ENCODE measurements around the gene FEM1C. TPM values are rescaled to one million over a fixed set of nuclear protein-coding genes. Genes with fewer than 3 reads are reported as not detected.

FEM1C gene
- total RNA-seq, 1 experiment from 2014 or later, result 27.5 TPM

DNA sequence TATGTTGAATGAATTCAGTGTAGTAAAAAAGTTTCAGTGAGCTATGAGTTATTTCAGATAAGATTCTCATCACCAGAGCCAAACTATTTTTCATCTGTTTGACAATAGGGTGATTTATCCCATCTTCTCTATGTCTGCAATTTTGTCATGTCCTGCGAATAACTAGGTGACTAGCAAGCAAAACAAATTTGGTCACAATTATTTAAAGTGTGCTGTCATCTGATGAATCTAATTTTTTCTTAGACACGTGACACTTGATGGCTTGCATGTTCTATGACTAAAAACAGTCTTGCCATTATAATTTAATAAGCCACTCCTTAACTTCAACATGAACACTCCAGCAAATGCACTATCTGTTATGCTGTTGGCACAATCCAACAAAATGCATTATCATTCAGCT is 35.0 kb downstream of the FEM1C start:
- Histone ChIP-seq H3K4me3 (replicated peaks in 1 of 2; ENCODE audit: low read depth in 1 of 2, low read length in 2 of 2) (no peak overlapping the region), H3K36me3 (ENCODE audit: control insufficient read depth in 1 of 2, insufficient read depth in 2 of 2, low read length in 2 of 2) (no peaks in the 10 kb centered on the region), H3K9ac (ENCODE audit: low read length) (no peak overlapping the region), H2AFZ (ENCODE audit: low read depth, low read length, poor library complexity, severe bottlenecking) (no peak overlapping the region), H4K20me1 (ENCODE audit: insufficient read depth) (no peaks in the 10 kb centered on the region), H3K4me2 (ENCODE audit: low read length) (no peak overlapping the region), H3K79me2 (ENCODE audit: insufficient read depth, low read length) (no peaks in the 10 kb centered on the region), H3K9me2 (ENCODE audit: insufficient read depth) (peaks cover 4% of the 10 kb centered on the region; the same call in 1 of the 2 replicates), H3K27me3 (ENCODE audit: insufficient read depth, low read length) (no peaks in the 10 kb centered on the region), H3K9me3 (ENCODE audit: control insufficient read depth in 1 of 2, insufficient read depth in 1 of 2, low read depth in 1 of 2, low read length in 2 of 2) (no peaks in the 10 kb centered on the region), H3K4me1 (ENCODE audit: control insufficient read depth in 1 of 2, insufficient read depth in 2 of 2, low read length in 2 of 2) (no peaks in the 10 kb centered on the region), H3K27ac (ENCODE audit: low read depth, low read length) (no peak overlapping the region)
- CTCF ChIA-PET, result no interaction called here
- no TSS peak for BruUV-seq (replicated peaks)
- intact Hi-C loops (cut with micrococcal nuclease), result no loop called here
- ATAC-seq (no peak), DNase-seq (ENCODE audit: low read depth, low spot score) (no peak)
- TF ChIP-seq SRF (IDR thresholded peaks at IDR 0.05; ENCODE audit: low read depth), result no peak
- TF ChIP-seq POLR2AphosphoS5 (IDR thresholded peaks at IDR 0.05; ENCODE audit: low read depth, low read length), result no peak
- TF ChIP-seq, protein P1, sequence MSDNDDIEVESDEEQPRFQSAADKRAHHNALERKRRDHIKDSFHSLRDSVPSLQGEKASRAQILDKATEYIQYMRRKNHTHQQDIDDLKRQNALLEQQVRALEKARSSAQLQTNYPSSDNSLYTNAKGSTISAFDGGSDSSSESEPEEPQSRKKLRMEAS (IDR thresholded peaks at IDR 0.05), result no peak
- TF ChIP-seq TCF7L2 (IDR thresholded peaks at IDR 0.05; ENCODE audit: borderline replicate concordance, extremely low read depth, insufficient read depth, insufficient read length), result no peak
- no peak for TF ChIP-seq ZNF274 (IDR thresholded peaks at IDR 0.05; ENCODE audit: low read depth, low read length)
- no peak for TF ChIP-seq EGR1 (IDR thresholded peaks at IDR 0.05; ENCODE audit: low read depth)
- TF ChIP-seq, protein P2, sequence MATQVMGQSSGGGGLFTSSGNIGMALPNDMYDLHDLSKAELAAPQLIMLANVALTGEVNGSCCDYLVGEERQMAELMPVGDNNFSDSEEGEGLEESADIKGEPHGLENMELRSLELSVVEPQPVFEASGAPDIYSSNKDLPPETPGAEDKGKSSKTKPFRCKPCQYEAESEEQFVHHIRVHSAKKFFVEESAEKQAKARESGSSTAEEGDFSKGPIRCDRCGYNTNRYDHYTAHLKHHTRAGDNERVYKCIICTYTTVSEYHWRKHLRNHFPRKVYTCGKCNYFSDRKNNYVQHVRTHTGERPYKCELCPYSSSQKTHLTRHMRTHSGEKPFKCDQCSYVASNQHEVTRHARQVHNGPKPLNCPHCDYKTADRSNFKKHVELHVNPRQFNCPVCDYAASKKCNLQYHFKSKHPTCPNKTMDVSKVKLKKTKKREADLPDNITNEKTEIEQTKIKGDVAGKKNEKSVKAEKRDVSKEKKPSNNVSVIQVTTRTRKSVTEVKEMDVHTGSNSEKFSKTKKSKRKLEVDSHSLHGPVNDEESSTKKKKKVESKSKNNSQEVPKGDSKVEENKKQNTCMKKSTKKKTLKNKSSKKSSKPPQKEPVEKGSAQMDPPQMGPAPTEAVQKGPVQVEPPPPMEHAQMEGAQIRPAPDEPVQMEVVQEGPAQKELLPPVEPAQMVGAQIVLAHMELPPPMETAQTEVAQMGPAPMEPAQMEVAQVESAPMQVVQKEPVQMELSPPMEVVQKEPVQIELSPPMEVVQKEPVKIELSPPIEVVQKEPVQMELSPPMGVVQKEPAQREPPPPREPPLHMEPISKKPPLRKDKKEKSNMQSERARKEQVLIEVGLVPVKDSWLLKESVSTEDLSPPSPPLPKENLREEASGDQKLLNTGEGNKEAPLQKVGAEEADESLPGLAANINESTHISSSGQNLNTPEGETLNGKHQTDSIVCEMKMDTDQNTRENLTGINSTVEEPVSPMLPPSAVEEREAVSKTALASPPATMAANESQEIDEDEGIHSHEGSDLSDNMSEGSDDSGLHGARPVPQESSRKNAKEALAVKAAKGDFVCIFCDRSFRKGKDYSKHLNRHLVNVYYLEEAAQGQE (IDR thresholded peaks at IDR 0.05; ENCODE audit: low read depth), result no peak
- no peak for TF ChIP-seq RAD21 (IDR thresholded peaks at IDR 0.05; ENCODE audit: low read depth)
- no peak for TF ChIP-seq SIN3A (IDR thresholded peaks at IDR 0.05; ENCODE audit: low read depth)
- TF ChIP-seq ZFX (IDR thresholded peaks at IDR 0.05), result no peak
- TF ChIP-seq ELF1 (IDR thresholded peaks at IDR 0.05; ENCODE audit: borderline replicate concordance, low read depth), result no peak
- RAD21 ChIA-PET (ENCODE audit: low non-redundant PET in 1 of 2, low total read pairs in 2 of 2, uncharacterized antibody in 2 of 2, unreplicated experiment in 2 of 2), result no interaction called here
- POLR2A ChIA-PET, result no interaction called here

Data from HCT116 (cell line).